Kidney glomerular epithelial cell (primary cell): ENCODE measurements around the gene GPR146.

Experiments used
- DNase-seq: peaks from one replicate; lab custom pipeline; 2025; lab: John Stamatoyannopoulos, UW

GPR146 gene

GRCh38 chr7:1045069-1046063, 1.0 kb downstream of the GPR146 start:
- peak; percentile 36 for DNase-seq

DNA sequence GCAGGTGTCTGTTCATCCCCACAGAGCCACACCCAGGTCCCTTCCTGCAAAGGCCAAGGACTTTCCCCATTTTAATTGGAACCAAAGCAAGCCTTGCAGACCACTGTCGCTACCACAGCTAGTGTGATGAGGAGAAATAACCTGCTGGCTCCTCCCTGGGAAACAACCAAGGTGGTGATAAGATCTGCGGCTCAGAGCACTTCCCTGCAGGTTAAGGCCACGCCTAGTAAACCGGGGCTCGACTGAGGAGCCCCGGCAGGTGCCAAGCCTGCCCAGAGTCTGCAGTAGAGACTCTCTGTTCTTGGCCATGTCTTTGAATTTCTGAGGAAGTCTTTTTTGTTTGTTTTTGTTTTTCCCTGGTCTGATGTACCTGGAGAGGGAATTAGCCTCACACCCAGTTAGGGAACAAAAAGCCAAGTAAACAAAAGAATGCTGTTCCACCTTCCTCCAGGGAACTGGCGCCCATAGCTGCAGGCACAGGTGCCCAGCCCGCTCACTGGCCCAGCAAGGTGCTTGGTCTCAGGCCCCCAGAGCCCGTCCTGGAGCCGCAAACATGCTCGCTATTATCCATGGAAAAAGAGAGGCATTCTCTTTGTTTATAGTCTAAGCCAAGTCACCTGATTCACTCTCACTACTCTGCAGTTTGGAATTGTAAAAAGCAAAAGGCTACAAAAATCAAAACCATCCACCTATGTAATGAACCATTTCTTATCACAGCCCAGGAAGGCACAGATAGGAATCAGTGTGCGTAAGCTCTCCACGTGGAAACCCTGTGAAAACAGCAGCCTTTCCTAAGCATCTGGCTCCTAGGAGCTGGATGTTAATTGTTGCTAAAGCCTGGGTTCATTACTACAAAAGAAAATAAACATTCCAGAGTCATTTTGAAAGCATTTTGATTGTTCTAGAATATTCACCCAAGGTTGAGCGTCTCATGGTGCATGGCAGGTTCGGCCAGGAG, 2.7 kb downstream of the GPR146 start:
- DNase-seq: no peak

GRCh38 chr7:1049006-1049741, 4.8 kb downstream of the GPR146 start:
- no peak for DNase-seq

GRCh38 chr7:1049801-1050200, 5.5 kb downstream of the GPR146 start:
- no peak for DNase-seq

- no peak for DNase-seq
Observed at GRCh38 chr7:1050254-1050906, 6.0 kb downstream of the GPR146 start.

- DNase-seq: no peak
Observed at GRCh38 chr7:1050956-1051690, 6.8 kb downstream of the GPR146 start.

DNA sequence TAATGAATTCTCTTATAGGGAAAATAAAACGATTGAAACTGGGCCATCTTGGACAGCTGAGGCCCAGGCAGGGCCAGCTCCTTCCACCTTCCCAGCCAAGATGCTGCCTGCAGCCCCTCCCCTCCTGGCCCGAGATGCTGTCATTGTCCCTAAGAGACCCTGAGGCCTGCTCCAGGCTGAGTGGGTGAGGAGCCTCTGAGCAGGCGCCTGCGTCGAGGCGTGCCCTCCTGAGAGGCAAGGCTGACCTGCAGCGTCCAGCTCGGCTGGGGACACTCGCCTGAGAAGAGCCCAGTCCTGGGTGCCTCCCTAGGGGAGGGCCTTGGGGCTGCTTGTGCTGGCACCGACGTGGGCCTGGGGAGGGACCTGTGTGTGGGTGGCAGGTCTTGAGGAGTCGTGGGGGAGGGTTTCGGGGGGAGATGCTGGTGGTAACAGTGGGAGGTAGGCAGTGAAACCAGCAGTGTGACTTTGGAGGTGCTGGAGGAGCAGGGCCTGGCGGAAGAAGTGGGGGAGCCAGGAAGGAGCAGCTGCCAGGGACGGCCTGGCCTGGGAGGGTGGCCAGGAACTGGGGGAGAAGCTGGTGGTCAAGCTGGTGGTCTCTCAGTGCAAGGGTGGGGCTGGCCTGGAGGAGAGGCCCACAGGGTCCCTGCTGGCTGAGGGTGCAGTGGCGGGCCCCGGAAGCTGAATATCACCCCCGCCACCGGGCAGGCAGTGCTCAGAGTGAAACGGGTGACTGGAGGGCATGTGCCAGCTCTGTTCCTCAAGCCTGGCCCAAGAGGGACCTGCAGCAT, 7.9 kb downstream of the GPR146 start:
- no peak for DNase-seq

GRCh38 chr7:1053002-1053411, 8.7 kb downstream of the GPR146 start:
- no peak for DNase-seq

DNA sequence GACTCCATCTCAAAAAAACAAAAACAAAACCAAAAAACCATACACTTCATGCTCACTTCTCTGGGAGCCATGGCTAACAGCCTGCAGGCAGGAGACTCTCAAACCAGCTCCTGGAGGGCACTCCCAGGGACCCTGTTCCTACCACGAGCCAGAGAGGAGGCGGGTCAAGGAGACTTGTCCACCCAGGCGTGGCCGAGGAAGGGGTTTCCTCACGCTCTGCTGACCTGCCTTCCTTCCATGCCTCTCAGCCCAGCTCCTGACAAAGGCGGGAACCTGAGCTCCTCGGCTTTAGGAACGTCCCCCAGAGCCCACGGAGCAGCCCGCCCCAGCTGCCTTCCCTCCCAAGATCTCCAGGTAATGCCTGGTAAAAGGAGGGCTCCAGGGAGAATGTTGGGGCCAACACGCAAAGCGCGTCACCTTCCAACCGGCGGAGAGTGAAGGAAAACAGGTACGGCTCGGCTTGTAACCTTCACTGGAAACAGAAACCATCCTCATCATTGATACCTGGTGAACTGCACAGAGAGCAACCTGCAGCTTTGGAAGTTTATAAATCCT, 9.5 kb downstream of the GPR146 start:
- DNase-seq: no peak

- no peak for DNase-seq
Observed at GRCh38 chr7:1054438-1054837, 10.1 kb downstream of the GPR146 start.

DNA sequence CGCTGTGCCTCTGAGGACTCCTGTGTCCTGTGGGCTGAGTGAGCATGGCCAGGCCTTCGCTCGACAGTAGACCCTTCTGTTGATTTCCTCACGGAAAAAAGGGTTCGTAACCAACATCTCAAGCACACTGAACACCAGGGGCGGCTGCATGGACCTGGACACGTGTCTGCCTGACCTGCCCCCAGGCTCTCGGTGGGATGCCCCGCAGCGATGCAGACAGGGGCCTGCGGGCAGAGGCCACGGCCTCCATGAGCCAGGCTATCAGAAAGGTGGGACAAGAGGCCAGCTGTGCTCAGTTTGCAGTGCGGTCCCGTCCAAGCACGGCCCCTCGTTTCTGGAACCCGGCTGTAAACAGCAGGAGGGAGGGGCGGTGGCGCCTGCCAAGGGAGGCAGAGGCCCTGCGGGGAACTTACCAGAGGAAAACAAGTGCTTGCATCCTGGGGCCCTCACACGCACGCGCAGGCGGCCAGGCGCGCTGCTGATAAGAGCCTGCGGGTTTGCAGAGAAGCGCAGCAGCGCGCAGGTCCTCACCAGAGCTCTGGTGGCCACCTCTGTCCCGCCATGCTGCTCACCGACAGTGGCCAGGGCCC, 10.6 kb downstream of the GPR146 start:
- DNase-seq: no peak

DNA sequence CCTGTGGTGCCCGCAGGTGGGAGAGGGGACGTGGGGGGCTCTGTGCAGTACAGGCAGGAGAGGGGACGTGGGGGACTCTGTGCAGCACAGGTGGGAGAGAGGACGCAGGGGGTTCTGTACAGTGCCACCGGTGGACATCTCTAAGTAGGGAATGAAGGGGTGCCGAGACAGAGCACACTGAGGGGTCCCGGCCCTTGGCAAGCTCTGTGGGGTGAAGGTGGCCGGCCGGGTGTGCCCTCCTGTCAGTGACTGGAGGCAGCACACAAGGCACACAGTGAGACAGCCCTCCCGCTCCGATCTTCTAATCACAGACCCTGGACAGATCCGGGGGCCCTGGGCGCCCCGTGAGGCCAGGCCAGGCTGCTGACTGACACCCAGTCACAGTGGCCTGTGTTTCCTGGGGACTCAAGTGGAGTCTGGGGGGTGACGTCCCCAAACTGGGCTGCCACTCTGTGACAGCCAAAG, 11.2 kb downstream of the GPR146 start:
- no peak for DNase-seq

DNA sequence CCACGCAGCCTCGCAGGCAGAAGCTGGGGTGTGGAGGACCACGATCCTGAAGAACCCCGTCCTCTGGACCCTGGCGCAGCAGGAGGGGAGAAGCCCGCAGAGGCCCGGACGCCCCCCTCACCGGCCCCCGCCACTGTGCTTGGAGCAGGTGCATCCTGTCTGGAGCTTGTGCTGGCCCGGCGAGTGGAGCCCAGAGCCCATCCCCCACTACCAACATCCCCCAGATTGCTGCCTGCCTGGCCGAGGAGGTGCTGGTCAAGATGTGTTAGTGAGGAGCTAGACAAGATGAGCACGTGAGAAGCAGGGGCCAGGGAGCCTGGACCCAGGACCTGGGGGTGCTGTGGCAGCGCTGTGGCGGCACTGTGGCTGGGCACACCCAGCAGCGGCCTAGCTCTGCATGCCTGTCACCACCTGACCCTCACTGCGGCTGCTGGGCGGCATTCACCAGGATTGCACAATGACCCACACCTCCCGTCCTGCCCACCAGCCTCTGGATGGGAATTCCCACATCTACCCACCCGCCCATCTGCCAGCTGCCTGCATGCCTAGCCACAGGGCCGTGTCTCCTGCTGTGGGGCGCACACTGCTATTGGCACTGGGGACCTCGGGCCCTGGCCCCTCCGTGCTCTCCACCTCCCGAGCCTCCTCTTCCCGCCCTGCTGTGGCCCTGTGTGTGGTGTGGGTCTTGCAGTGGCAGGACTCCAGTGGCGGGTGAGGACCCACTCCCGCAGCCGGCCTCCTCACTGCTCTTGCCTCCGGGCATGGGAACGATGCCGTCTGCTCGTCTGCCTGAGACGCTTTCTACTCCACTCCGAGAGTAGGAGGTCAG, 11.8 kb downstream of the GPR146 start:
- DNase-seq: no peak

- no peak for DNase-seq
Observed at GRCh38 chr7:1056785-1057410, 12.6 kb downstream of the GPR146 start.

GRCh38 chr7:1057416-1058291, 13.3 kb downstream of the GPR146 start:
- no peak for DNase-seq

- no peak for DNase-seq
Observed at GRCh38 chr7:1058311-1058710, 14.0 kb downstream of the GPR146 start.

DNA sequence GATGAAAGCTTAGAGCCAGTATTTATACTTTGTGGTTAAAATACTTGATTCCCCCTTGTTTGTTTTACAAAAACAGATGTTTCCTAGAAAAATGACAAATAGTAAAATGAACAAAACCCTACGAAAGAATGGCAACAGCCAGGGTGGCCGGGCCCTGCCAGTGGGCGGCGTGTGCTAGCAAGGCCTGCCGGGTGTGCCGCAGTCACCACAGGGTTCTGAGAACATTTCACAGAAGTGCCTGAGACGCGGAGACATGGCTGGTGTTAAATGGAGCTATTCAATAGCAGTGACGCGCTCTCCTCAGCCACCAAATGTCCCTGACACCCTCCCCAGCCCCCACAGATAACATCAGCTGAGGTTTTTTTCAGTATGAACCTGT, 14.5 kb downstream of the GPR146 start:
- no peak for DNase-seq
